WERI-Rb-1 (cell line): Measurements from ENCODE around the gene CFAP20DC.
"Not testable (repeated sequence)": the region's sequence is repeated elsewhere in the genome, so short reads cannot be mapped to it uniquely, and the experiment has no call there.

ENCODE experiments used
- DNase-seq: peaks from one replicate; pipeline ENCODE4 v3.0.0-alpha.2; 2020
- H3K27ac ChIP-seq: fragments of 250-450 bp; sonication (Bioruptor Pico); 2 replicates; pipeline ENCODE4 v1.5.1; 2020; ENCODE audit warnings: mild to moderate bottlenecking, moderate library complexity
- H3K27me3 ChIP-seq: fragments of 250-450 bp; sonication (Bioruptor Pico); 2 replicates; pipeline ENCODE4 v1.5.1; 2021; ENCODE audit warnings: mild to moderate bottlenecking, low read depth, moderate library complexity; ENCODE audit not compliant: insufficient read depth, severe bottlenecking
- H3K36me3 ChIP-seq: fragments of 250-450 bp; sonication (Bioruptor Pico); 2 replicates; pipeline ENCODE4 v1.5.1; 2020; ENCODE audit warnings: mild to moderate bottlenecking, moderate library complexity
- H3K4me3 ChIP-seq: 2 replicates; pipeline ENCODE4 v1.5.1; 2011; ENCODE audit warnings: low read depth, mild to moderate bottlenecking, control low read depth, low read length
- H3K9me3 ChIP-seq: fragments of 250-450 bp; sonication (Bioruptor Pico); 2 replicates; pipeline ENCODE4 v1.5.1; 2021; ENCODE audit warnings: mild to moderate bottlenecking, moderate library complexity; ENCODE audit not compliant: severe bottlenecking
- CTCF ChIP-seq: IDR thresholded peaks from 2 replicates; pipeline ENCODE4 v1.5.1; 2011; ENCODE audit warnings: low read depth, mild to moderate bottlenecking, control low read depth, inconsistent platforms, low read length

CFAP20DC gene

DNA sequence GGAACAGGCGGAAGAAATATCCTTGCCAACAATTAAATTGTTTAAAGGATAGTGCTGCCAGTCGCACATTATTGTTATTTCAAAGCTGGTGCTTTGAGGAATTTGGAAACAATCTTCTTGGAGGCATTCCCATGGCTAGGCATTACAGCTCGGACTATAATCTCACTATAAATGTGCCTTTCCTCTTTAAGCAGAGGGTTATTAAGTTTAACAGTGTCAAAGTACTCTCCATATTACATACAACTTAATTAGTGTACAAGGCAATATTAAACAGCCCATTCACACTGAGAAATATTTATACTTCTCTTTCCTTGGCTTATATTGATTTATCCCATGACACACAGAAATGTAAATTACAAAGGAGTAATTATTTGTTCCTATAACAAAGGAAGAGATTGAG lies 329.3 kb downstream of the CFAP20DC start:
- no peaks in the 10 kb centered on the region for H3K27me3 ChIP-seq
- no peaks in the 10 kb centered on the region for H3K9me3 ChIP-seq
- DNase-seq, result no peak
- H3K4me3 ChIP-seq, result no peak overlapping the region
- H3K36me3 ChIP-seq, result no peaks in the 10 kb centered on the region
- no peak for TF ChIP-seq CTCF
- no peak overlapping the region for H3K27ac ChIP-seq

- Histone ChIP-seq H3K27me3 (no peaks in the 10 kb centered on the region), H3K9me3 (no peaks in the 10 kb centered on the region), H3K4me3 (no peak overlapping the region), H3K27ac (no peak overlapping the region), H3K36me3 (no peaks in the 10 kb centered on the region)
- no peak for TF ChIP-seq CTCF
- DNase-seq, result no peak
These were observed 330.1 kb downstream of the CFAP20DC start for GRCh38 chr3:58719684-58720083.

- no peaks in the 10 kb centered on the region for H3K36me3 ChIP-seq
- H3K27me3 ChIP-seq, result no peaks in the 10 kb centered on the region
- no peak overlapping the region for H3K4me3 ChIP-seq
- no peak for TF ChIP-seq CTCF
- H3K27ac ChIP-seq, result no peak overlapping the region
- no peak for DNase-seq
- H3K9me3 ChIP-seq, result no peaks in the 10 kb centered on the region
These were observed 336.0 kb downstream of the CFAP20DC start for GRCh38 chr3:58713715-58714401.

DNA sequence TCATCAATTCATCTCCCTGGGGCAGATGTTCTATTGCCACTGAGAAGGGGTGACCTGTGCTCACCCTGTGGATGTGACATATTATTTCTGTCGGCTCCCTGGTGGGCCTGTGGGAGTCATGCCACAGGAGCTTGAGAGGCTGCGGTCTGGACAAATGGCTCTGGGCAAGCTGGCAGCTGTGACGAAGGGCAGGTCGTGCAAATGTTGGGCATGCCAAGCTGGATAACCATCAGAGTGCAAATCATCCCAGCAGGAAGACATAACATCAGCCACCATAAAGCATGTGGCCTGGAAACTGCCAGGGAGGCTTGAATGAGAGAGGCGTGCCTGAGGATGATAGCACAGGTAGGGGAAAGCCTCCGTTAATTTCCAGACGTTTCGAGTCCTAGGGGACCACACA lies 338.0 kb downstream of the CFAP20DC start:
- Histone ChIP-seq H3K27ac (no peak overlapping the region), H3K27me3 (no peaks in the 10 kb centered on the region), H3K9me3 (no peaks in the 10 kb centered on the region), H3K4me3 (no peak overlapping the region), H3K36me3 (no peaks in the 10 kb centered on the region)
- no peak for DNase-seq
- no peak for TF ChIP-seq CTCF

DNA sequence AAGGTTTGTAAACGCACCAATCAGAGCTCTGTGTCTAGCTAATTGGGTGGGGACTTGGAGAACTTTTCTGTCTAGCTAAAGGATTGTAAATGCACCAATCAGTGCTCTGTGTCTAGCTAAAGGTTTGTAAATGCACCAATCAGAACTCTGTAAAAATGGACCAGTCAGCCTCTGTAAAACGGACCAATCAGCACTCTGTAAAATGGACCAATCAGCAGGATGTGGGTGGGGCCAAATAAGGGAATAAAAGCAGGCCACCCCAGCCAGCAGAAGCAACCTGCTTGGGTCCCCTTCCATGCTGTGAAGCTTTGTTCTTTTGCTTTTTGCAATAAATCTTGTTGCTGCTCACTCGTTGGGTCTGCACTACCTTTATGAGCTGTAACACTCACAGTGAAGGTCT lies 340.8 kb downstream of the CFAP20DC start:
- H3K27me3 ChIP-seq, H3K9me3 ChIP-seq, DNase-seq, H3K36me3 ChIP-seq, H3K27ac ChIP-seq, H3K4me3 ChIP-seq: not testable (repeated sequence)

- no peak for DNase-seq
- TF ChIP-seq CTCF, result no peak
- no peaks in the 10 kb centered on the region for H3K9me3 ChIP-seq
- H3K36me3 ChIP-seq, result no peaks in the 10 kb centered on the region
- H3K27ac ChIP-seq, result no peak overlapping the region
- H3K27me3 ChIP-seq, result no peaks in the 10 kb centered on the region
- no peak overlapping the region for H3K4me3 ChIP-seq
These were observed 341.6 kb downstream of the CFAP20DC start for GRCh38 chr3:58708116-58708791.
